ENCODE measurements around the gene FERMT3. TPM values are rescaled to one million over a fixed set of nuclear protein-coding genes. Genes with fewer than 3 reads are reported as not detected.

FERMT3 gene
- total and polyA plus RNA-seq, 2 donors (not counting 3 experiments of a cell fraction or from before 2014, with no cell fraction given) = 64.4 to 100 TPM

GRCh38 chr11:64266339-64266738 is 59.8 kb downstream of the FERMT3 start:
- no peaks in the 10 kb centered on the region for H3K27me3 ChIP-seq (ENCODE audit: control insufficient read depth in 2 of 2, insufficient read depth in 2 of 2, low read length in 2 of 2)
- H3K79me2 ChIP-seq (ENCODE audit: control insufficient read depth, insufficient read depth, low read length) = no peaks in the 10 kb centered on the region
- H4K20me1 ChIP-seq (replicated peaks; ENCODE audit: control insufficient read depth, extremely low read depth, insufficient read depth, low read length) = no peaks in the 10 kb centered on the region
- H3K36me3 ChIP-seq (ENCODE audit: control insufficient read depth in 2 of 2, extremely low read depth in 1 of 2, insufficient read depth in 2 of 2, low read length in 2 of 2) = peaks cover 3 to 18% of the 10 kb centered on the region in 2 experiments
- H3K27ac ChIP-seq (ENCODE audit: insufficient read depth, low read depth, low read length) = no peak overlapping the region
- dilution Hi-C loops (cut with MboI; ENCODE audit: extremely low pct_ligation_motif_present, low sequenced_read_pairs) (no loop called here), intact Hi-C loops (cut with micrococcal nuclease) (no loop called here)
- POLR2A ChIA-PET = no interaction called here
- H3K4me3 ChIP-seq (replicated peaks in 1 of 3; ENCODE audit: insufficient read depth in 1 of 3, low read depth in 1 of 3, low read length in 3 of 3) = no peak overlapping the region
- FAIRE-seq (peak; percentile 59), DNase-seq (ENCODE audit: low read depth, low spot score) (no peak)
- CTCF ChIA-PET = interaction anchor here (2.0 to 4.8 kb wide), 2 partner anchors 18 to 36 kb away, joined by 4 to 57 read pairs; partner anchors contain the start of genes BAD and CATSPERZ
- no peak overlapping the region for H2AFZ ChIP-seq (ENCODE audit: low read depth, low read length)
- BruUV-seq (replicated peaks) = no TSS peak
- no peak overlapping the region for H3K9ac ChIP-seq (replicated peaks; ENCODE audit: extremely low read depth, insufficient read depth, low read length)
- peaks cover 49% of the 10 kb centered on the region for H3K4me1 ChIP-seq (ENCODE audit: control insufficient read depth, extremely low read depth, insufficient read depth, low read length)
- TF ChIP-seq CTCF (IDR thresholded peaks at IDR 0.05; ENCODE audit: extremely low read depth in 1 of 2, insufficient read depth in 1 of 2, low read depth in 1 of 2, low read length in 2 of 2) (no peak), MAX (IDR thresholded peaks at IDR 0.05; ENCODE audit: insufficient read depth, insufficient read length) (no peak), POLR2A (IDR thresholded peaks at IDR 0.05; ENCODE audit: low read depth, low read length) (no peak), FOS (IDR thresholded peaks at IDR 0.05; ENCODE audit: borderline replicate concordance, insufficient read depth, low read length) (peak; percentile 43), EZH2 (IDR thresholded peaks at IDR 0.05; ENCODE audit: borderline replicate concordance, low read depth, low read length, severe bottlenecking) (no peak), MYC (IDR thresholded peaks at IDR 0.05; ENCODE audit: low read depth, low read length) (no peak), POLR2AphosphoS5 (IDR thresholded peaks at IDR 0.05; ENCODE audit: insufficient read depth, low read depth, low read length) (peak; percentile 51), GATA2 (IDR thresholded peaks at IDR 0.05; ENCODE audit: insufficient read depth, insufficient read length, low read depth, low read length) (no peak), JUN (IDR thresholded peaks at IDR 0.05; ENCODE audit: borderline replicate concordance, insufficient read depth, insufficient read length, low read depth) (no peak)
- no peaks in the 10 kb centered on the region for H3K9me1 ChIP-seq (replicated peaks; ENCODE audit: control insufficient read depth, extremely low read depth, insufficient read depth, low read length)
- H3K4me2 ChIP-seq (ENCODE audit: insufficient read depth, low read length) = no peak overlapping the region
- H3K9me3 ChIP-seq (replicated peaks; ENCODE audit: control insufficient read depth, insufficient read depth, low read length) = no peaks in the 10 kb centered on the region

Data from endothelial cell of umbilical vein (primary cell).